ENCODE measurements around the gene ELAVL2. TPM values are rescaled to one million over a fixed set of nuclear protein-coding genes. Genes with fewer than 3 reads are reported as not detected.

ELAVL2 gene
- total RNA-seq, 1 donor from 2014 or later, result 31.3 TPM

- Mint-ChIP-seq H3K27ac (ENCODE audit: unreplicated experiment) (no peak overlapping the region), H3K9me3 (peaks cover 5% of the 10 kb centered on the region), H3K4me3 (no peak overlapping the region), H3K4me1 (no peaks in the 10 kb centered on the region), H3K27me3 (ENCODE audit: low read depth) (no peaks in the 10 kb centered on the region), H3K36me3 (ENCODE audit: low read depth) (peaks cover 11% of the 10 kb centered on the region)
- no peak for DNase-seq (ENCODE audit: low read depth, low spot score)
- no peak for TF ChIP-seq CTCF (conservative IDR thresholded peaks at IDR 0.05)
Observed at GRCh38 chr9:23750808-23751207, 75.2 kb downstream of the ELAVL2 start.

- Mint-ChIP-seq H3K36me3 (ENCODE audit: low read depth) (peaks cover 7% of the 10 kb centered on the region), H3K9me3 (peaks cover 5% of the 10 kb centered on the region), H3K27ac (ENCODE audit: unreplicated experiment) (no peak overlapping the region), H3K4me1 (no peaks in the 10 kb centered on the region), H3K27me3 (ENCODE audit: low read depth) (no peaks in the 10 kb centered on the region), H3K4me3 (no peak overlapping the region)
- TF ChIP-seq CTCF (conservative IDR thresholded peaks at IDR 0.05), result no peak
- no peak for DNase-seq (ENCODE audit: low read depth, low spot score)
Observed at GRCh38 chr9:23747088-23748075, 78.7 kb downstream of the ELAVL2 start.

- TF ChIP-seq CTCF (conservative IDR thresholded peaks at IDR 0.05), result no peak
- Mint-ChIP-seq H3K27ac (ENCODE audit: unreplicated experiment) (no peak overlapping the region), H3K4me1 (no peaks in the 10 kb centered on the region), H3K9me3 (peaks cover 5% of the 10 kb centered on the region), H3K36me3 (ENCODE audit: low read depth) (peaks cover 4% of the 10 kb centered on the region), H3K4me3 (no peak overlapping the region), H3K27me3 (ENCODE audit: low read depth) (no peaks in the 10 kb centered on the region)
- DNase-seq (ENCODE audit: low read depth, low spot score), result no peak
Observed at GRCh38 chr9:23746317-23746716, 79.7 kb downstream of the ELAVL2 start.

GRCh38 chr9:23743036-23743435 is 83.0 kb downstream of the ELAVL2 start:
- no peak for TF ChIP-seq CTCF (conservative IDR thresholded peaks at IDR 0.05)
- peaks cover 10% of the 10 kb centered on the region for H3K4me1 Mint-ChIP-seq
- no peaks in the 10 kb centered on the region for H3K27me3 Mint-ChIP-seq (ENCODE audit: low read depth)
- no peak overlapping the region for H3K27ac Mint-ChIP-seq (ENCODE audit: unreplicated experiment)
- H3K36me3 Mint-ChIP-seq (ENCODE audit: low read depth), result peaks cover 2% of the 10 kb centered on the region
- DNase-seq (ENCODE audit: low read depth, low spot score), result no peak
- no peak overlapping the region for H3K4me3 Mint-ChIP-seq
- H3K9me3 Mint-ChIP-seq, result peaks cover 3% of the 10 kb centered on the region

- no peaks in the 10 kb centered on the region for H3K9me3 Mint-ChIP-seq
- peaks cover 15% of the 10 kb centered on the region for H3K4me1 Mint-ChIP-seq
- DNase-seq (ENCODE audit: low read depth, low spot score), result no peak
- TF ChIP-seq CTCF (conservative IDR thresholded peaks at IDR 0.05), result no peak
- no peaks in the 10 kb centered on the region for H3K36me3 Mint-ChIP-seq (ENCODE audit: low read depth)
- no peaks in the 10 kb centered on the region for H3K27me3 Mint-ChIP-seq (ENCODE audit: low read depth)
- peak overlapping the region; percentile 83 for H3K27ac Mint-ChIP-seq (ENCODE audit: unreplicated experiment)
- no peak overlapping the region for H3K4me3 Mint-ChIP-seq
Observed at GRCh38 chr9:23741351-23741750, 84.7 kb downstream of the ELAVL2 start.

Measured in neural crest cell (in vitro differentiated cells).